Body of pancreas (tissue), 4 donors: ENCODE data around the gene CMTM3.

Source experiments
- CTCF ChIP-seq, 7 experiments: fragments of 450-650 bp in 4 of 7; fragments of 200-600 bp in 3 of 7; sonication (generic) in 3 of 7; IDR thresholded peaks; one replicate each; pipeline ENCODE4 v1.5.1; 2016 to 2019; ENCODE audit warnings: antibody characterized with exemption in 7 of 7
- POLR2A ChIP-seq, 3 donors: fragments of 450-650 bp; IDR thresholded peaks; one replicate each; pipeline ENCODE4 v1.6.1; 2016; ENCODE audit warnings: antibody characterized with exemption in 3 of 3, mild to moderate bottlenecking in 2 of 3

GRCh38 chr16:66568355-66568754, 36.1 kb upstream of the CMTM3 start:
- no peak for TF ChIP-seq POLR2A (IDR thresholded peaks at IDR 0.05)
- TF ChIP-seq CTCF (IDR thresholded peaks at IDR 0.05), result no peak
